HCT116 (cell line): ENCODE measurements around the gene MZB1. TPM values are rescaled to one million over a fixed set of nuclear protein-coding genes. Genes with fewer than 3 reads are reported as not detected.

ENCODE experiments used
- ATAC-seq: fragments of 200-7000 bp; cut with Tn5 transposase; 2 replicates; pipeline ENCODE4 v1.9.1; 2020; ENCODE audit warnings: mild to moderate bottlenecking, moderate library complexity
- BruUV-seq: library from RNA; stranded (reverse); fragments of 400-500 nt; replicated peaks from 2 replicates; lab custom pipeline; 2021; lab: Mats Ljungman, UMichigan
- CTCF ChIA-PET: fragments of 300-600 bp; sonication (Branson Sonifier 250); formaldehyde crosslinking; loops from one replicate; lab custom pipeline; 2021; ENCODE audit warnings: antibody characterized with exemption; lab: Charles Lee
- POLR2A ChIA-PET: fragments of 300-600, 350-600 bp; sonication (Branson Sonifier 250); formaldehyde crosslinking; loops from one replicate; lab custom pipeline; 2021; ENCODE audit warnings: antibody characterized with exemption; lab: Charles Lee
- RAD21 ChIA-PET, 2 experiments: fragments of 300-600 bp; sonication (Branson Sonifier 250); formaldehyde crosslinking; loops; one replicate each; lab custom pipeline; 2023; ENCODE audit warnings: low total read pairs in 2 of 2; ENCODE audit not compliant: uncharacterized antibody in 2 of 2, unreplicated experiment in 2 of 2, low non-redundant PET in 1 of 2; lab: Charles Lee
- DNase-seq: peaks from one replicate; pipeline ENCODE4 v3.0.0-alpha.2; 2010; ENCODE audit warnings: low read depth, low spot score
- H2AFZ ChIP-seq: fragments of 200-600 bp; shearing (Covaris generic), sonication (generic); 2 replicates; pipeline ENCODE4 v1.6.1; 2017; ENCODE audit warnings: low read depth, mixed run types, mixed read lengths, antibody characterized with exemption, low read length; ENCODE audit not compliant: poor library complexity, severe bottlenecking
- H3K27ac ChIP-seq: 2 replicates; pipeline ENCODE4 v1.5.1; 2012; ENCODE audit warnings: low read depth, low read length
- H3K27me3 ChIP-seq: fragments of 200-600 bp; sonication (generic); 2 replicates; pipeline ENCODE4 v1.6.1; 2016; ENCODE audit warnings: mixed run types, low read length, mixed read lengths; ENCODE audit not compliant: insufficient read depth
- H3K36me3 ChIP-seq, 2 experiments: fragments of 200-500 bp in 1 of 2; fragments of 200-600 bp in 1 of 2; sonication (Bioruptor generic) in 1 of 2; sonication (generic) in 1 of 2; 2 replicates each; pipeline versions ENCODE4 v1.5.1 to v1.6.1; 2014 to 2016; ENCODE audit warnings: low read length in 2 of 2, inconsistent platforms in 1 of 2, mixed read lengths in 1 of 2, mixed run types in 1 of 2; ENCODE audit not compliant: insufficient read depth in 2 of 2, control insufficient read depth in 1 of 2
- H3K4me1 ChIP-seq, 2 experiments: fragments of 200-600 bp in 1 of 2; sonication (generic) in 1 of 2; 2 replicates each; pipeline versions ENCODE4 v1.5.1 to v1.6.1; 2012 to 2017; ENCODE audit warnings: low read length in 2 of 2, inconsistent platforms in 1 of 2, mild to moderate bottlenecking in 1 of 2, mixed read lengths in 1 of 2, mixed run types in 1 of 2, moderate library complexity in 1 of 2; ENCODE audit not compliant: insufficient read depth in 2 of 2, control insufficient read depth in 1 of 2
- H3K4me2 ChIP-seq: fragments of 200-600 bp; sonication (generic); 2 replicates; pipeline ENCODE4 v1.6.1; 2017; ENCODE audit warnings: mixed run types, low read length, mixed read lengths
- H3K4me3 ChIP-seq, 2 experiments: fragments of 200-600 bp in 1 of 2; sonication (generic) in 1 of 2; replicated peaks in 1 of 2; 2 replicates each; pipeline ENCODE4 v1.5.1; 2011 to 2016; ENCODE audit warnings: low read length in 2 of 2, control low read depth in 1 of 2, low read depth in 1 of 2, mild to moderate bottlenecking in 1 of 2, mixed read lengths in 1 of 2, mixed run types in 1 of 2
- H3K79me2 ChIP-seq: fragments of 200-600 bp; sonication (generic); 2 replicates; pipeline ENCODE4 v1.6.1; 2017; ENCODE audit warnings: mild to moderate bottlenecking, mixed run types, low read length, moderate library complexity, mixed read lengths; ENCODE audit not compliant: insufficient read depth
- H3K9ac ChIP-seq: fragments of 200-600 bp; sonication (generic); 2 replicates; pipeline ENCODE4 v1.6.1; 2016; ENCODE audit warnings: low read length, mixed read lengths
- H3K9me2 ChIP-seq: fragments of 200-600 bp; sonication (generic), shearing (Covaris generic); 2 replicates; pipeline ENCODE4 v1.6.1; 2017; ENCODE audit warnings: mixed run types, mild to moderate bottlenecking, moderate library complexity; ENCODE audit not compliant: insufficient read depth
- H3K9me3 ChIP-seq, 2 experiments: fragments of 200-500 bp in 1 of 2; fragments of 200-600 bp in 1 of 2; sonication (Bioruptor generic) in 1 of 2; sonication (generic) in 1 of 2; 2 replicates each; pipeline ENCODE4 v1.6.1; 2014 to 2017; ENCODE audit warnings: low read length in 2 of 2, mixed read lengths in 2 of 2, inconsistent platforms in 1 of 2, low read depth in 1 of 2, mild to moderate bottlenecking in 1 of 2, mixed run types in 1 of 2, moderate library complexity in 1 of 2; ENCODE audit not compliant: control insufficient read depth in 1 of 2, insufficient read depth in 1 of 2
- H4K20me1 ChIP-seq: fragments of 200-600 bp; sonication (generic), shearing (Covaris generic); 2 replicates; pipeline ENCODE4 v1.6.1; 2017; ENCODE audit warnings: mixed run types, mild to moderate bottlenecking, moderate library complexity; ENCODE audit not compliant: insufficient read depth
- CBX3 ChIP-seq: IDR thresholded peaks from 2 replicates; pipeline ENCODE4 v1.6.1; 2012; ENCODE audit warnings: low read depth
- CEBPB ChIP-seq: IDR thresholded peaks from 2 replicates; pipeline ENCODE4 v1.6.1; 2012; ENCODE audit warnings: low read depth
- EGR1 ChIP-seq: IDR thresholded peaks from 2 replicates; pipeline ENCODE4 v1.6.1; 2012; ENCODE audit warnings: low read depth
- POLR2AphosphoS5 ChIP-seq: IDR thresholded peaks from 2 replicates; pipeline ENCODE4 v1.6.1; 2011; ENCODE audit warnings: mild to moderate bottlenecking, low read depth, low read length, moderate library complexity
- SIN3A ChIP-seq: IDR thresholded peaks from 2 replicates; pipeline ENCODE4 v1.6.1; 2012; ENCODE audit warnings: low read depth
- SP1 ChIP-seq: IDR thresholded peaks from 2 replicates; pipeline ENCODE4 v1.6.1; 2012; ENCODE audit warnings: low read depth
- SRF ChIP-seq: IDR thresholded peaks from 2 replicates; pipeline ENCODE4 v1.6.1; 2012; ENCODE audit warnings: low read depth
- YY1 ChIP-seq: IDR thresholded peaks from 2 replicates; pipeline ENCODE4 v1.6.1; 2011; ENCODE audit warnings: low read length, low read depth, moderate library complexity, mild to moderate bottlenecking; ENCODE audit not compliant: insufficient replicate concordance; ENCODE audit errors: extremely low read depth
- intact Hi-C: fragments of 100-400 bp; cut with micrococcal nuclease; formaldehyde crosslinking; loops from 2 replicates; pipeline ENCODE4 v1.10.0; 2022
- total RNA-seq: library from RNA; stranded (reverse); gene quantifications from one replicate; pipeline ENCODE4 v1.2.1, GENCODE V29; 2021; ENCODE audit not compliant: unreplicated experiment
- TF ChIP-seq, protein P1 (sequence below): IDR thresholded peaks from 2 replicates; pipeline ENCODE4 v1.6.1; 2011; ENCODE audit warnings: mild to moderate bottlenecking, low read length, moderate library complexity; ENCODE audit not compliant: insufficient replicate concordance; ENCODE audit errors: extremely low read depth
- TF ChIP-seq, protein P2 (sequence below): IDR thresholded peaks from 2 replicates; pipeline ENCODE4 v1.6.1; 2012

Gene MZB1
- total RNA-seq, 1 experiment from 2014 or later = 0.81 TPM

GRCh38 chr5:139403787-139404483 is 14.2 kb upstream of the MZB1 start, which contains the start of gene SPATA24:
TSS of gene SPATA24 (minus strand) at chr5:139404089. CDS start at chr5:139404060, 29 bp downstream.
- intact Hi-C loops = no loop called here
- RAD21 ChIA-PET = no interaction called here
- peak; percentile 93 for ATAC-seq
- Histone ChIP-seq H3K4me2 (peak within 1 kb of the TSS; percentile 70), H3K79me2 (no peaks in the 10 kb centered on the region), H3K27ac (peak within 1 kb of the TSS; percentile 92), H3K9me3 (no peaks in the 10 kb centered on the region), H3K36me3 (no peaks in the 10 kb centered on the region), H4K20me1 (no peaks in the 10 kb centered on the region), H2AFZ (peak within 1 kb of the TSS; percentile 41), H3K4me3 (peak within 1 kb of the TSS; percentile 49 to 58), H3K27me3 (no peaks in the 10 kb centered on the region), H3K4me1 (peaks cover 11 to 19% of the 10 kb centered on the region in 2 experiments), H3K9me2 (no peaks in the 10 kb centered on the region), H3K9ac (peak within 1 kb of the TSS; percentile 64)
- CTCF ChIA-PET = interaction anchor here (0.6 to 1.8 kb wide), 9 partner anchors 11 to 564 kb away, joined by 3 to 4 read pairs (median 3); no protein-coding TSS in a partner anchor
- DNase-seq = peak; percentile 88
- POLR2A ChIA-PET = interaction anchor here (1.0 kb wide), 2 partner anchors 12 to 110 kb away, joined by 3 to 4 read pairs; partner anchors contain the start of gene MATR3
- BruUV-seq = no TSS peak
- TF ChIP-seq, protein P1, sequence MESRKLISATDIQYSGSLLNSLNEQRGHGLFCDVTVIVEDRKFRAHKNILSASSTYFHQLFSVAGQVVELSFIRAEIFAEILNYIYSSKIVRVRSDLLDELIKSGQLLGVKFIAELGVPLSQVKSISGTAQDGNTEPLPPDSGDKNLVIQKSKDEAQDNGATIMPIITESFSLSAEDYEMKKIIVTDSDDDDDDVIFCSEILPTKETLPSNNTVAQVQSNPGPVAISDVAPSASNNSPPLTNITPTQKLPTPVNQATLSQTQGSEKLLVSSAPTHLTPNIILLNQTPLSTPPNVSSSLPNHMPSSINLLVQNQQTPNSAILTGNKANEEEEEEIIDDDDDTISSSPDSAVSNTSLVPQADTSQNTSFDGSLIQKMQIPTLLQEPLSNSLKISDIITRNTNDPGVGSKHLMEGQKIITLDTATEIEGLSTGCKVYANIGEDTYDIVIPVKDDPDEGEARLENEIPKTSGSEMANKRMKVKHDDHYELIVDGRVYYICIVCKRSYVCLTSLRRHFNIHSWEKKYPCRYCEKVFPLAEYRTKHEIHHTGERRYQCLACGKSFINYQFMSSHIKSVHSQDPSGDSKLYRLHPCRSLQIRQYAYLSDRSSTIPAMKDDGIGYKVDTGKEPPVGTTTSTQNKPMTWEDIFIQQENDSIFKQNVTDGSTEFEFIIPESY = no peak
- peak; percentile 90 for TF ChIP-seq YY1
- TF ChIP-seq SRF = peak; percentile 69; the same call in 1 of the 2 replicates
- TF ChIP-seq CBX3 = peak; percentile 68; the same call in 1 of the 2 replicates
- TF ChIP-seq SIN3A = peak; percentile 54; the same call in 1 of the 2 replicates
- TF ChIP-seq EGR1 = peak; percentile 100
- peak; percentile 42; the same call in 1 of the 2 replicates for TF ChIP-seq POLR2AphosphoS5
- TF ChIP-seq, protein P2, sequence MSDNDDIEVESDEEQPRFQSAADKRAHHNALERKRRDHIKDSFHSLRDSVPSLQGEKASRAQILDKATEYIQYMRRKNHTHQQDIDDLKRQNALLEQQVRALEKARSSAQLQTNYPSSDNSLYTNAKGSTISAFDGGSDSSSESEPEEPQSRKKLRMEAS = peak; percentile 91
- TF ChIP-seq CEBPB = no peak
- TF ChIP-seq SP1 = peak; percentile 95
